Measurements from ENCODE around the gene JAZF1. TPM values are rescaled to one million over a fixed set of nuclear protein-coding genes. Genes with fewer than 3 reads are reported as not detected.

JAZF1 gene
- total and polyA plus RNA-seq, 5 donors from 2014 or later: 6.4 to 30.7 (median 7.6) TPM

GRCh38 chr7:28133872-28134271 lies 46.7 kb downstream of the JAZF1 start:
- H3K9me3 Mint-ChIP-seq: no peaks in the 10 kb centered on the region
- H3K4me1 Mint-ChIP-seq: peaks cover 31 to 47% (median 45%) of the 10 kb centered on the region in 4 donors
- no peak for DNase-seq
- no peaks in the 10 kb centered on the region for H3K27me3 Mint-ChIP-seq
- Histone ChIP-seq H3K9me3 (ENCODE audit: control insufficient read depth in 2 of 2, low read length in 2 of 2) (no peaks in the 10 kb centered on the region), H3K27me3 (ENCODE audit: control insufficient read depth, insufficient read depth, low read length) (no peaks in the 10 kb centered on the region), H3K36me3 (ENCODE audit: control insufficient read depth, insufficient read depth, low read length) (no peaks in the 10 kb centered on the region), H3K4me3 (ENCODE audit: low read depth, low read length) (peak overlapping the region; percentile 13), H3K4me1 (ENCODE audit: control insufficient read depth, insufficient read depth, low read length, poor library complexity, severe bottlenecking) (peaks cover 51% of the 10 kb centered on the region), H3K27ac (ENCODE audit: insufficient read depth, low read length, poor library complexity, severe bottlenecking) (no peak overlapping the region)
- H3K36me3 Mint-ChIP-seq: peaks cover 6% of the 10 kb centered on the region
- no peak for ATAC-seq (ENCODE audit: low read depth in 2 of 2)
- H3K27ac Mint-ChIP-seq: peak overlapping the region in 2 of 3 donors; percentile 5 to 22
- no peak overlapping the region for H3K4me3 Mint-ChIP-seq

- H3K9me3 ChIP-seq (ENCODE audit: control insufficient read depth in 2 of 2, low read length in 2 of 2): no peaks in the 10 kb centered on the region
- H3K4me3 ChIP-seq (ENCODE audit: low read depth, low read length): peak overlapping the region; percentile 13
- no peak overlapping the region for H3K27ac ChIP-seq (ENCODE audit: insufficient read depth, low read length, poor library complexity, severe bottlenecking)
- DNase-seq (no peak), ATAC-seq (ENCODE audit: low read depth in 2 of 2) (no peak)
- Mint-ChIP-seq H3K27me3 (no peaks in the 10 kb centered on the region), H3K4me3 (no peak overlapping the region), H3K4me1 (peaks cover 35 to 54% (median 50%) of the 10 kb centered on the region in 4 donors), H3K27ac (peak overlapping the region in 1 of 3 donors; percentile 22), H3K36me3 (peaks cover 6% of the 10 kb centered on the region), H3K9me3 (no peaks in the 10 kb centered on the region)
- H3K36me3 ChIP-seq (ENCODE audit: control insufficient read depth, insufficient read depth, low read length): no peaks in the 10 kb centered on the region
- H3K27me3 ChIP-seq (ENCODE audit: control insufficient read depth, insufficient read depth, low read length): no peaks in the 10 kb centered on the region
- H3K4me1 ChIP-seq (ENCODE audit: control insufficient read depth, insufficient read depth, low read length, poor library complexity, severe bottlenecking): peaks cover 58% of the 10 kb centered on the region
Measured at GRCh38 chr7:28132959-28133870, 47.4 kb downstream of the JAZF1 start.

- no peaks in the 10 kb centered on the region for H3K27me3 ChIP-seq (ENCODE audit: control insufficient read depth, insufficient read depth, low read length)
- H3K4me1 ChIP-seq (ENCODE audit: control insufficient read depth, insufficient read depth, low read length, poor library complexity, severe bottlenecking): peaks cover 51% of the 10 kb centered on the region
- H3K9me3 Mint-ChIP-seq: no peaks in the 10 kb centered on the region
Measured at GRCh38 chr7:28130277-28130676, 50.3 kb downstream of the JAZF1 start.

DNA sequence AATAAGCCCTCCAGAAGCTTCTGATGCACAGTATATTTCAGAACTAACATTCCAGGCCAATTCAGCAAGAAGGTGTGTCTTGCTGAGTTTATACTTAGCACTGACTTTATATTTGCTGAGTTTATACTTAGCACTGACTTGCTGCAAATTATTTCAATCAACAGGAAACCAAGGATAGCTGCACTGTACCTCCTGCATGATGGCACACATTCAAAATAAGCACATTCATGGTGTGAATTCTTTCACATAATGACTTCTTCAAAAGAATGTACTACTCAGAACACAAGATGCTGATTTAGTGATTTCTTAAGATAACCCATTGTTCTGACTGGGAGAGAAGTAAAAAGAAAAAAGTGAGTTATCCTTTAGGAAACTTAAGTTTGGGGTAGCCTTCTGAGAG lies 52.0 kb downstream of the JAZF1 start:
- DNase-seq (peak in 2 of 3 donors; percentile 28 to 34), ATAC-seq (ENCODE audit: low read depth in 2 of 2) (peak; percentile 50 to 75)
- H3K4me3 Mint-ChIP-seq: peak overlapping the region in 2 of 4 donors; percentile 28 to 61
- Histone ChIP-seq H3K36me3 (ENCODE audit: control insufficient read depth, insufficient read depth, low read length) (no peaks in the 10 kb centered on the region), H3K9me3 (ENCODE audit: control insufficient read depth in 2 of 2, low read length in 2 of 2) (no peaks in the 10 kb centered on the region), H3K27ac (ENCODE audit: insufficient read depth, low read length, poor library complexity, severe bottlenecking) (peak overlapping the region; percentile 5), H3K27me3 (ENCODE audit: control insufficient read depth, insufficient read depth, low read length) (no peaks in the 10 kb centered on the region), H3K4me3 (ENCODE audit: low read depth, low read length) (peak overlapping the region; percentile 22), H3K4me1 (ENCODE audit: control insufficient read depth, insufficient read depth, low read length, poor library complexity, severe bottlenecking) (peaks cover 52% of the 10 kb centered on the region)
- H3K36me3 Mint-ChIP-seq: no peaks in the 10 kb centered on the region
- peak overlapping the region in 2 of 3 donors; percentile 28 to 57 for H3K27ac Mint-ChIP-seq
- no peaks in the 10 kb centered on the region for H3K27me3 Mint-ChIP-seq
- no peaks in the 10 kb centered on the region for H3K9me3 Mint-ChIP-seq
- peaks cover 28 to 65% (median 48%) of the 10 kb centered on the region in 4 donors for H3K4me1 Mint-ChIP-seq

More at GRCh38 chr7:28130277-28130676, 50.3 kb downstream of the JAZF1 start:
- H3K4me1 Mint-ChIP-seq: peaks cover 25 to 62% (median 44%) of the 10 kb centered on the region in 4 donors
- H3K27ac Mint-ChIP-seq: no peak overlapping the region
- Histone ChIP-seq H3K4me3 (ENCODE audit: low read depth, low read length) (no peak overlapping the region), H3K36me3 (ENCODE audit: control insufficient read depth, insufficient read depth, low read length) (no peaks in the 10 kb centered on the region), H3K27ac (ENCODE audit: insufficient read depth, low read length, poor library complexity, severe bottlenecking) (no peak overlapping the region), H3K9me3 (ENCODE audit: control insufficient read depth in 2 of 2, low read length in 2 of 2) (no peaks in the 10 kb centered on the region)
- ATAC-seq (ENCODE audit: low read depth in 2 of 2): no peak
- DNase-seq: no peak
- no peaks in the 10 kb centered on the region for H3K36me3 Mint-ChIP-seq
- H3K4me3 Mint-ChIP-seq: no peak overlapping the region
- H3K27me3 Mint-ChIP-seq: no peaks in the 10 kb centered on the region

- Histone ChIP-seq H3K9me3 (ENCODE audit: control insufficient read depth in 2 of 2, low read length in 2 of 2) (no peaks in the 10 kb centered on the region), H3K4me3 (ENCODE audit: low read depth, low read length) (no peak overlapping the region), H3K36me3 (ENCODE audit: control insufficient read depth, insufficient read depth, low read length) (no peaks in the 10 kb centered on the region), H3K27ac (ENCODE audit: insufficient read depth, low read length, poor library complexity, severe bottlenecking) (no peak overlapping the region), H3K4me1 (ENCODE audit: control insufficient read depth, insufficient read depth, low read length, poor library complexity, severe bottlenecking) (peaks cover 61% of the 10 kb centered on the region), H3K27me3 (ENCODE audit: control insufficient read depth, insufficient read depth, low read length) (no peaks in the 10 kb centered on the region)
- peaks cover 3% of the 10 kb centered on the region for H3K36me3 Mint-ChIP-seq
- no peaks in the 10 kb centered on the region for H3K9me3 Mint-ChIP-seq
- peak overlapping the region in 1 of 4 donors; percentile 5 for H3K4me3 Mint-ChIP-seq
- H3K27me3 Mint-ChIP-seq: no peaks in the 10 kb centered on the region
- peaks cover 30 to 74% (median 63%) of the 10 kb centered on the region in 4 donors for H3K4me1 Mint-ChIP-seq
- ATAC-seq (ENCODE audit: low read depth in 2 of 2) (no peak), DNase-seq (no peak)
- peak overlapping the region; percentile 26 to 65 (median 28) for H3K27ac Mint-ChIP-seq
Measured at GRCh38 chr7:28126410-28127041, 54.1 kb downstream of the JAZF1 start.

- Histone ChIP-seq H3K9me3 (ENCODE audit: control insufficient read depth in 2 of 2, low read length in 2 of 2) (no peaks in the 10 kb centered on the region), H3K27ac (ENCODE audit: insufficient read depth, low read length, poor library complexity, severe bottlenecking) (no peak overlapping the region), H3K4me1 (ENCODE audit: control insufficient read depth, insufficient read depth, low read length, poor library complexity, severe bottlenecking) (peaks cover 67% of the 10 kb centered on the region), H3K36me3 (ENCODE audit: control insufficient read depth, insufficient read depth, low read length) (no peaks in the 10 kb centered on the region), H3K27me3 (ENCODE audit: control insufficient read depth, insufficient read depth, low read length) (no peaks in the 10 kb centered on the region), H3K4me3 (ENCODE audit: low read depth, low read length) (no peak overlapping the region)
- H3K27ac Mint-ChIP-seq: peak overlapping the region; percentile 26 to 65 (median 27)
- ATAC-seq (ENCODE audit: low read depth in 2 of 2) (no peak), DNase-seq (no peak)
- H3K27me3 Mint-ChIP-seq: no peaks in the 10 kb centered on the region
- H3K4me1 Mint-ChIP-seq: peaks cover 33 to 82% (median 68%) of the 10 kb centered on the region in 4 donors
- H3K36me3 Mint-ChIP-seq: peaks cover 3% of the 10 kb centered on the region
- peak overlapping the region in 3 of 4 donors; percentile 8 to 38 (median 34) for H3K4me3 Mint-ChIP-seq
- H3K9me3 Mint-ChIP-seq: no peaks in the 10 kb centered on the region
Measured at GRCh38 chr7:28125431-28126409, 54.9 kb downstream of the JAZF1 start.

- peaks cover 78% of the 10 kb centered on the region for H3K4me1 ChIP-seq (ENCODE audit: control insufficient read depth, insufficient read depth, low read length, poor library complexity, severe bottlenecking)
Measured at GRCh38 chr7:28124413-28124812, 56.2 kb downstream of the JAZF1 start.

More at GRCh38 chr7:28124413-28124812, 56.2 kb downstream of the JAZF1 start:
- peak overlapping the region in 3 of 4 donors; percentile 62 to 75 (median 75) for H3K4me3 Mint-ChIP-seq
- DNase-seq (peak in 1 of 3 donors; percentile 8), ATAC-seq (ENCODE audit: low read depth in 2 of 2) (no peak)
- peak overlapping the region; percentile 44 for H3K27ac ChIP-seq (ENCODE audit: insufficient read depth, low read length, poor library complexity, severe bottlenecking)
- H3K9me3 ChIP-seq (ENCODE audit: control insufficient read depth in 2 of 2, low read length in 2 of 2): no peaks in the 10 kb centered on the region
- no peaks in the 10 kb centered on the region for H3K27me3 ChIP-seq (ENCODE audit: control insufficient read depth, insufficient read depth, low read length)
- peak overlapping the region; percentile 86 to 96 (median 89) for H3K27ac Mint-ChIP-seq
- H3K27me3 Mint-ChIP-seq: no peaks in the 10 kb centered on the region
- no peaks in the 10 kb centered on the region for H3K36me3 ChIP-seq (ENCODE audit: control insufficient read depth, insufficient read depth, low read length)
- H3K36me3 Mint-ChIP-seq: peaks cover 3% of the 10 kb centered on the region
- no peaks in the 10 kb centered on the region for H3K9me3 Mint-ChIP-seq
- H3K4me3 ChIP-seq (ENCODE audit: low read depth, low read length): peak overlapping the region; percentile 33
- H3K4me1 Mint-ChIP-seq: peaks cover 42 to 94% (median 75%) of the 10 kb centered on the region in 4 donors

All from CD4-positive, CD25-positive, alpha-beta regulatory T cell (primary cell).